K562 (cell line): Measurements from ENCODE around the gene BCAS4. TPM values are rescaled to one million over a fixed set of nuclear protein-coding genes. Genes with fewer than 3 reads are reported as not detected.

Source experiments
- ARID1B ChIP-seq: fragments of 450-650 bp; IDR thresholded peaks from 2 replicates; pipeline ENCODE4 v1.6.1; 2016; ENCODE audit warnings: antibody characterized with exemption, mild to moderate bottlenecking, inconsistent platforms
- CHD4 ChIP-seq: fragments of 200-600 bp; sonication (generic); IDR thresholded peaks from 3 replicates; pipeline ENCODE4 v1.6.1; 2012; ENCODE audit warnings: low read depth, mild to moderate bottlenecking, mixed read lengths, low read length, inconsistent platforms; ENCODE audit not compliant: insufficient read depth, insufficient replicate concordance, poor library complexity, severe bottlenecking
- DPF2 ChIP-seq: fragments of 450-650 bp; IDR thresholded peaks from 2 replicates; pipeline ENCODE4 v1.6.1; 2016
- EHMT2 ChIP-seq: fragments of 450-650 bp; IDR thresholded peaks from 2 replicates; pipeline ENCODE4 v1.6.1; 2018; ENCODE audit warnings: antibody characterized with exemption
- MTA2 ChIP-seq: fragments of 450-650 bp; IDR thresholded peaks from 2 replicates; pipeline ENCODE4 v1.6.1; 2016; ENCODE audit warnings: low read depth
- MXI1 ChIP-seq: IDR thresholded peaks from 2 replicates; pipeline ENCODE4 v1.6.1; 2011; ENCODE audit warnings: low read depth, mild to moderate bottlenecking, improper control_type of control experiment, low read length
- NCOR1 ChIP-seq: fragments of 450-650 bp; IDR thresholded peaks from 2 replicates; pipeline ENCODE4 v1.6.1; 2016; ENCODE audit warnings: mild to moderate bottlenecking, moderate library complexity
- OTX1 ChIP-seq: fragments of 450-650 bp; formaldehyde crosslinking; IDR thresholded peaks from 2 replicates; pipeline ENCODE4 v1.4.0; 2022; ENCODE audit warnings: mild to moderate bottlenecking
- RHOXF2B ChIP-seq: fragments of 250-450 bp; sonication (Bioruptor Pico); conservative IDR thresholded peaks from 2 replicates; pipeline ENCODE4 v1.5.1; 2021
- SAP30 ChIP-seq: fragments of 200-600 bp; sonication (generic); IDR thresholded peaks from 2 replicates; pipeline ENCODE4 v1.6.1; 2012; ENCODE audit warnings: borderline replicate concordance, low read depth, mild to moderate bottlenecking, moderate library complexity, low read length, control low read depth, inconsistent platforms; ENCODE audit not compliant: insufficient read depth, poor library complexity, severe bottlenecking
- SMARCC2 ChIP-seq: fragments of 450-650 bp; IDR thresholded peaks from 2 replicates; pipeline ENCODE4 v1.6.1; 2017; ENCODE audit warnings: antibody characterized with exemption, moderate library complexity, mild to moderate bottlenecking, low read depth
- SMARCE1 ChIP-seq: fragments of 450-650 bp; IDR thresholded peaks from 2 replicates; pipeline ENCODE4 v1.7.1; 2016; ENCODE audit warnings: mild to moderate bottlenecking
- SP2 ChIP-seq: IDR thresholded peaks from 2 replicates; pipeline ENCODE4 v1.6.1; 2011; ENCODE audit warnings: mild to moderate bottlenecking, low read depth, low read length, moderate library complexity; ENCODE audit not compliant: poor library complexity, severe bottlenecking; ENCODE audit errors: extremely low read depth
- ZKSCAN8 ChIP-seq: fragments of 200-800 bp; sonication (Bioruptor generic); IDR thresholded peaks from 2 replicates; pipeline ENCODE4 v1.6.1; 2016; ENCODE audit warnings: missing genetic modification characterization, missing compliant biosample characterization
- polyA plus RNA-seq, 8 experiments: library from polyadenylated mRNA; depleted of rRNA in 4 of 8; stranded (reverse) in 5 of 8; unstranded in 3 of 8; fragments of >200 nt; fragmentation: Nextera tagmentation in 2 of 8; fragmentation: Illumina TruSeq in 1 of 8; extraction: Ambion mirVana in 2 of 8; extraction: Trizol in 1 of 8; gene quantifications; 2 replicates each; pipeline versions ENCODE4 v1.2.1 to v1.2.3, GENCODE V29; 2011 to 2014; ENCODE audit warnings: inconsistent platforms in 1 of 8, missing spikeins in 1 of 8
- total RNA-seq, 7 experiments: library from RNA; depleted of rRNA in 6 of 7; stranded (reverse); fragments of >200 nt in 6 of 7; fragmentation: Illumina TruSeq in 2 of 7; extraction: Trizol in 2 of 7; gene quantifications; 2 replicates each; pipeline versions ENCODE4 v1.2.1 to v1.2.3, GENCODE V29; 2011 to 2021; ENCODE audit warnings: low replicate concordance in 1 of 7
- TF ChIP-seq, protein P1 (sequence below): fragments of 250-450 bp; sonication (Bioruptor Pico); IDR thresholded peaks from 2 replicates; pipeline ENCODE4 v1.8.0; 2022; ENCODE audit warnings: inconsistent platforms
- TF ChIP-seq, protein P2 (sequence below): fragments of 250-450 bp; sonication (Bioruptor Pico); IDR thresholded peaks from 2 replicates; pipeline ENCODE4 v1.5.0; 2021; ENCODE audit warnings: mild to moderate bottlenecking, moderate library complexity
- TF ChIP-seq, protein P3 (sequence below): fragments of 450-650 bp; IDR thresholded peaks from 2 replicates; pipeline ENCODE4 v1.6.1; 2018; ENCODE audit not compliant: partially characterized antibody
- TF ChIP-seq, protein P4 (sequence below): fragments of 250-450 bp; sonication (Bioruptor Pico); IDR thresholded peaks from 2 replicates; pipeline ENCODE4 v1.8.0; 2022; ENCODE audit warnings: inconsistent platforms, mild to moderate bottlenecking, moderate library complexity, borderline replicate concordance

BCAS4 gene
- total and polyA plus RNA-seq, 9 of the 15 experiments (the other 6 are each of a cell fraction or from before 2014, with no cell fraction given), result 0.15 to 2.3 (median 0.47) TPM

DNA sequence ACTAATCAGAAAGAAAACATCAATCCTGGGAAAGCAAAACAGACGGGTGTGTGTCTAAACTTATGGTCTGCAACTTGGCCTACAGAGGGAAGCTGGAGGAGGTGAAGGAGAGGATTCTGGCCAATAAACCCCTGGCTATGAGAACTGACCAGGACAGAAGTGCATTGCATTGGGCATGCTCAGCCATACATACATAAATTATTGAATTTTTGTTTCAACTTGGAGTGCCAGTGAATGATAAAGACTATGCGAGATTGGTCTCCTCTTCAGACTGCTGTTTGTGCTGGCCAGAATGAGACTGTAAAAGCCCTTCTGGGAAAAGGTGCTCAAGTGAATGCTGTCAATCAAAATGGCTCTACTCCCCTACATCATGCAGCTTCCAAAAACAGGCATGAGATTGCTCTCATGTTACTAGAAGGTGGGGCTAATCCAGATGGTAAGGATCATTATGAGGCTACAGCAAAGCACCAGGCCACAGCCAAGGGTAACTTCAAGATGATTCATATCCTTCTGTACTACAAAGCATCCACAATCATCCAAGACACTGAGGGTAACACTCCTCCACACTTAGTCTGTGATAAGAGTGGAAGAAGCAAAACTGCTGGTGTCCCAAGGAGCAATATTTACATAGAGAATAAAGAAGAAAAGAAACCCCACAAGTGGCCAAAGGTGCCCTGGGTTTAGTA lies 119.0 kb downstream of the BCAS4 start (continued):
- TF ChIP-seq MTA2 (no peak), DPF2 (peak; percentile 52; the same call in 1 of the 2 replicates), CHD4 (no peak), OTX1 (CRISPR knock-in tag) (no peak), NCOR1 (peak; percentile 14; the same call in 1 of the 2 replicates), SMARCE1 (peak; percentile 38; the same call in 1 of the 2 replicates), ZKSCAN8 (CRISPR knock-in tag) (no peak), SP2 (no peak), MXI1 (no peak), EHMT2 (no peak), RHOXF2B (CRISPR knock-in tag) (no peak), ARID1B (peak; percentile 53), SAP30 (no peak), SMARCC2 (no peak)
- TF ChIP-seq, protein P1, sequence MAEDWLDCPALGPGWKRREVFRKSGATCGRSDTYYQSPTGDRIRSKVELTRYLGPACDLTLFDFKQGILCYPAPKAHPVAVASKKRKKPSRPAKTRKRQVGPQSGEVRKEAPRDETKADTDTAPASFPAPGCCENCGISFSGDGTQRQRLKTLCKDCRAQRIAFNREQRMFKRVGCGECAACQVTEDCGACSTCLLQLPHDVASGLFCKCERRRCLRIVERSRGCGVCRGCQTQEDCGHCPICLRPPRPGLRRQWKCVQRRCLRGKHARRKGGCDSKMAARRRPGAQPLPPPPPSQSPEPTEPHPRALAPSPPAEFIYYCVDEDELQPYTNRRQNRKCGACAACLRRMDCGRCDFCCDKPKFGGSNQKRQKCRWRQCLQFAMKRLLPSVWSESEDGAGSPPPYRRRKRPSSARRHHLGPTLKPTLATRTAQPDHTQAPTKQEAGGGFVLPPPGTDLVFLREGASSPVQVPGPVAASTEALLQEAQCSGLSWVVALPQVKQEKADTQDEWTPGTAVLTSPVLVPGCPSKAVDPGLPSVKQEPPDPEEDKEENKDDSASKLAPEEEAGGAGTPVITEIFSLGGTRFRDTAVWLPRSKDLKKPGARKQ, result no peak
- TF ChIP-seq, protein P2, sequence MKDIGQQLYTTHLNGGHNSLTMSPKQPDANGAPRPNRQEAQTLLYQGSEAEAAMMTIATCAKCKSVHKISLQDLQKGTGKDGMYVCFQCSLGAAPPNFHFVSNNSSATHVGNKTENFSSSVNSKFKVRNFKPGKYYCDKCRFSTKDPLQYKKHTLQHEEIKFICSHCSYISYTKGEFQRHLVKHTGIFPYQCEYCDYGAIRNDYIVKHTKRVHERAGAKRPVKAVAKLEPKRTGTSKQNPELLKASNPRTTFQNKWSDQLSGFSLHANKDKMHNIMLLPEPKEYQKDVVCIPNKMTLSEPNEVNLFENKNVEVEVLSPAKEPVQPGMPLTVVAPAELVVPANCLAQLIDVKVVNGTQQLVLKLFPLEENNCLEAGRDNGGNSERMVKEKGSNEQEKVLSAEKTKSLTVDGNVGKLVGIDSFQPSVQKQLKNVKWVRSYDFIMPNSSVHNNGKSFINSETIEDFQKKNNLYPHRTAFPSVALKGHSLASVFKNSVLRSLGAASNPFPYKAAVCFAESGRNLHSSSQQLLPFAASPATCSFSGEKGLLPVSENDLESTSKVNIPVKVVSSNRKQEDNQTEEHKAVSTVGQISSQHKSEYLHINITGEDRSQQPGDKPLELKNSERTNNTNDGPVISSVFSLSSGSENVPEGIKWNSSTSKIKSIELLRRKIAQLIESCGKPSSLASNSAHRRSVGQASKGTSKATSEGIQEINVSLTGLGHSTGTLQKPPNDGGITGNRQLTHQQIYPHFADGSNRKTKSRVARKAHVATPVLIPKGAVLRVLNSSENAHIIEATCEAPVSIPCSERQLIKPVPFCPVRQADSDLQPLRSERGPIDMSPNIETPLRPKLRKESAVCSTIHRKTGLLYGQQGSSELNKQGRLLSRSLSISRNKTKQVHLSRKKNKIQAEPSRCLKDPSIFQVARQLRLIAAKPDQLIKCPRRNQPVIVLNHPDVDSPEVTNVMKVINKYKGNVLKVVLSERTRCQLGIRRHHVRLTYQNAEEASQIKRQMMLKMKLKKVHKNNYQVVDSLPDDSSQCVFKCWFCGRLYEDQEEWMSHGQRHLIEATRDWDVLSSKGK (CRISPR knock-in tag), result no peak
- TF ChIP-seq, protein P3, sequence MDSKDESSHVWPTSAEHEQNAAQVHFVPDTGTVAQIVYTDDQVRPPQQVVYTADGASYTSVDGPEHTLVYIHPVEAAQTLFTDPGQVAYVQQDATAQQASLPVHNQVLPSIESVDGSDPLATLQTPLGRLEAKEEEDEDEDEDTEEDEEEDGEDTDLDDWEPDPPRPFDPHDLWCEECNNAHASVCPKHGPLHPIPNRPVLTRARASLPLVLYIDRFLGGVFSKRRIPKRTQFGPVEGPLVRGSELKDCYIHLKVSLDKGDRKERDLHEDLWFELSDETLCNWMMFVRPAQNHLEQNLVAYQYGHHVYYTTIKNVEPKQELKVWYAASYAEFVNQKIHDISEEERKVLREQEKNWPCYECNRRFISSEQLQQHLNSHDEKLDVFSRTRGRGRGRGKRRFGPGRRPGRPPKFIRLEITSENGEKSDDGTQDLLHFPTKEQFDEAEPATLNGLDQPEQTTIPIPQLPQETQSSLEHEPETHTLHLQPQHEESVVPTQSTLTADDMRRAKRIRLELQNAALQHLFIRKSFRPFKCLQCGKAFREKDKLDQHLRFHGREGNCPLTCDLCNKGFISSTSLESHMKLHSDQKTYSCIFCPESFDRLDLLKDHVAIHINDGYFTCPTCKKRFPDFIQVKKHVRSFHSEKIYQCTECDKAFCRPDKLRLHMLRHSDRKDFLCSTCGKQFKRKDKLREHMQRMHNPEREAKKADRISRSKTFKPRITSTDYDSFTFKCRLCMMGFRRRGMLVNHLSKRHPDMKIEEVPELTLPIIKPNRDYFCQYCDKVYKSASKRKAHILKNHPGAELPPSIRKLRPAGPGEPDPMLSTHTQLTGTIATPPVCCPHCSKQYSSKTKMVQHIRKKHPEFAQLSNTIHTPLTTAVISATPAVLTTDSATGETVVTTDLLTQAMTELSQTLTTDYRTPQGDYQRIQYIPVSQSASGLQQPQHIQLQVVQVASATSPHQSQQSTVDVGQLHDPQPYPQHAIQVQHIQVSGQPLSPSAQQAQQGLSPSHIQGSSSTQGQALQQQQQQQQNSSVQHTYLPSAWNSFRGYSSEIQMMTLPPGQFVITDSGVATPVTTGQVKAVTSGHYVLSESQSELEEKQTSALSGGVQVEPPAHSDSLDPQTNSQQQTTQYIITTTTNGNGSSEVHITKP, result no peak
- TF ChIP-seq, protein P4, sequence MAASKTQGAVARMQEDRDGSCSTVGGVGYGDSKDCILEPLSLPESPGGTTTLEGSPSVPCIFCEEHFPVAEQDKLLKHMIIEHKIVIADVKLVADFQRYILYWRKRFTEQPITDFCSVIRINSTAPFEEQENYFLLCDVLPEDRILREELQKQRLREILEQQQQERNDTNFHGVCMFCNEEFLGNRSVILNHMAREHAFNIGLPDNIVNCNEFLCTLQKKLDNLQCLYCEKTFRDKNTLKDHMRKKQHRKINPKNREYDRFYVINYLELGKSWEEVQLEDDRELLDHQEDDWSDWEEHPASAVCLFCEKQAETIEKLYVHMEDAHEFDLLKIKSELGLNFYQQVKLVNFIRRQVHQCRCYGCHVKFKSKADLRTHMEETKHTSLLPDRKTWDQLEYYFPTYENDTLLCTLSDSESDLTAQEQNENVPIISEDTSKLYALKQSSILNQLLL (CRISPR knock-in tag), result no peak
